T-helper 1 cell treated with Interleukin-12 subunit alpha and Interleukin-12 subunit beta and Interleukin-4 antibody, amounts not matched to agents 30 ng/mL and 1 ng/mL, for 36 hours (primary cell): ENCODE measurements around the gene TANGO6. TPM values are rescaled to one million over a fixed set of nuclear protein-coding genes. Genes with fewer than 3 reads are reported as not detected.

Experiments
- intact Hi-C: fragments of 100-400 bp; cut with micrococcal nuclease; formaldehyde crosslinking; loops from one replicate; pipeline ENCODE4 v1.15.1; 2024
- total RNA-seq: library from RNA; stranded (reverse); gene quantifications from 2 replicates; pipeline ENCODE4 v1.2.3, GENCODE V29; 2022

The TANGO6 gene
- total RNA-seq, 1 donor from 2014 or later: 24.7 TPM

DNA sequence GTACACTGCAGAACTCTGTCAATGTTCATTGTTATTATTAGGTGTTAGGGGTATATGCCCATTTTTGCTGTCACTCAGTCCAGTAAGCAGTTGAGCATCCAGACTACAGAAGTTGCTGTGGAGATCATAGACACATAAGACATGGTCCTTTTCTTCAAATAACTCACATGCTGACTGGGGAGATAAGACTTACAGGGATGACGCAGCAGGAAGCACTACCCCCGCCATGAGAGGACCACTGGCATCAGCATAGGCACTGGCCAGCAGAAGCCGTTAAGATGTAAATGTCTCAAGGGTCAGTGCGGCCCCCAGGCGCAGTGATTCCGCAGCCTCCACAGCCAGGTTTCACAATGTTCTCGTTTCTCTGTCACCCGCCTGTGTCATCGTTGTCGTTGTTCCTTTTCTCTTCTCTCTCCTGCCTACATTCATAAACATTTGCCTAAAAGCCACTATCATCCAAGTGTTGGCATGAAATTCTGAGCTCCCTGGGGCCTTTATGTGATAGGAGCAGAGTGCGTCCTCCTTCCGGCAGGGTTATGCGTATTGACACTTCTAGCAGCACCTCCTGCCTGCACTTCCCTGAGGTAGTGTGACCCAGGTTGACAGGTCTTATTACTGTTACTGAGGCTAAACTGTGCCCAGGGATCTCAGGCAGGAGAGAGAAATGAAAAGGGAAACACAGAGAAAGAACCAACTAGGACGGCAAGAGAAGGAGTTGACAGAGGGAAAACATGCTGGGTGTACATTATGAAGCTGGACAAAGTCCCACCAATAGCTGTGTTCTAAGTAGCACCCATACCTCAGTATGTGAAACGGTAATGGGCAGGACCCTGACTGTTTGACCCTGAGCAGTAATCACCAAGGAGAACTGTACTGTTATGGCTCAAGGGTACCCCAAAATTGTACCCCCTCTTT, 17.9 kb downstream of the TANGO6 start:
- intact Hi-C loops: no loop called here

DNA sequence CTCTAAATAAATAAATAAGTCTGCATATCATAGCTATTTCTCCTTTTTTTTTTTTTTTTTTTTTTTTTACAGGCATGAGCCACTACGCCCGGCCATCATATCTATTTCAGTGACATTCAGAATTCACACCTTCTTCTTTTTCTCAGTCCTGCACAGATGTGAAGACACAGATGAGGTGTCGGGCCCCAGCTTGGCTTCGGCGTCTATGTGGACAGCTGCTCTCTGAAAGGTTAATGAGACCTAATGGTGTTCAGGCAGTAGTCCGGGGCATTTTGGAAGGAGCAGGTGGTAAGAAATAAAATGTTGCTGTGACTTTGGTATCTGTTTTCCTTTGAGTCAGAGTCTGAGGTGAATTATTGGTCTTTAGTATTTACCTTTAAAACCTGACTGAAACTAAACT, 23.6 kb downstream of the TANGO6 start:
- intact Hi-C loops: no loop called here

DNA sequence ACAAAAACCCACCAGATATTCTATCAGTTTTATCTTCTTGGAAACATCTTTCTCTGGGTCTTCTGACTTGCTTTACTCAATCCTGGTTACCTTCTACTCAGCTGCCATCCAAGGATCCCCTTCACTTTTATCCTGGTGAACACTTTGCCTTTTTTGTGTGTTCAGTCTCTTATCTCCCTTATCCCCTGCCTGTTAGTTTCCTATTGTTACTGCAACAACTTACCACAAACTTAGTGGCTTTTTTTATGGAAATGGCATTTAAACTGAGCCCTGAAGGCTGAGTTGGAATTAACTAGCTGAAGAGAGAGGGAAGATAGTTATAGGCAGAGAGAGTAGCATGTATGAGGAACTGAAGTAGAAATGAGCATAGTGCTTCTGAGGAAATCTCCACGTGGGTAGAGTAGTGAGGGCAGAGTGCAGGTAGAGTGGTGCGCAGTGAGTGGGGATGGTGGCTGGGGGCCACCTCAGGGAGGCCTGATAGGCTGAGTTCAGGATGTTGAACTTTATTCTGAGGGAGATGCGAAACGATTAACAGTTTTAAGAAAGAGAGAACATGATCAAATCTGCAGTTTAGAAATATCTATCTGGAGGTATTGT, 26.3 kb downstream of the TANGO6 start:
- intact Hi-C loops: no loop called here

DNA sequence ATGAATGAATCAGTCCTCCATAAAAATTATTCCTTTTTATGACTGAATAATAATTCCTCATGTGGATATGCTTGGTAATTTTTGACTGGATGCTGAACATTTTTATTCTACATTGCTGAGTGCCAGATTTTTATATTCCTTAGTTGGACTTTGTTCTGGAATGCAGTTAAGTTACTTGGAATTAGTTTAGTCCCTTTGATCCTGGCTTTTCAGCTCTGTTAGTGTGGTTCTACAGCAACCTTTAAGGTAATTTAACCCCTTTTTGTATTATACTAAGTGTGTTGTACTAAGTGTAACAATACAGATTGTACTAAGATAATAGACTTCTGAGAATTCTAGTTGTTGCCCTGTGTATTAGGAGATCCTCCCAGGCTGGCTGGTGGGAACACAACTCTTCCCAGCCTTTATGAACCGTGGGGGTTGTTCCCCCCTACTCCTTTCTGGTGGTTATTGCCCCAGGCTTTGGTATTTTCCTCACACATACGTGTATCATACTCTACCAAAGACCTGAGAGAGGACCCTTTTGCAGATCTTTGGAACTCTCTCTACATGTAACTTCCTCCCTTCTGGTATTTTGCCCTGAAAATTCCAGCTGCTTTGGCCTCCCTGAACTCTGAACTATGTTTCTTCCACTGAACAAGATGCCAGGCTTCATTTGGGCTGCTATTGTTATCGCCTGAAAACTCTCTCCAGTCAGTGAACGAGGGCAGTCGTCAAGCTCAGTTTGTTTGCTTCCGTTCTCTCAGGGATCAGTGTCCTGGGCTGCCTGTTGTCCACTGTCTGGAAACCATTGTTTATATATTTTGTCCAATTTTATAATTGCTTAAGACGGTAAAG, 30.5 kb downstream of the TANGO6 start:
- intact Hi-C loops: no loop called here

DNA sequence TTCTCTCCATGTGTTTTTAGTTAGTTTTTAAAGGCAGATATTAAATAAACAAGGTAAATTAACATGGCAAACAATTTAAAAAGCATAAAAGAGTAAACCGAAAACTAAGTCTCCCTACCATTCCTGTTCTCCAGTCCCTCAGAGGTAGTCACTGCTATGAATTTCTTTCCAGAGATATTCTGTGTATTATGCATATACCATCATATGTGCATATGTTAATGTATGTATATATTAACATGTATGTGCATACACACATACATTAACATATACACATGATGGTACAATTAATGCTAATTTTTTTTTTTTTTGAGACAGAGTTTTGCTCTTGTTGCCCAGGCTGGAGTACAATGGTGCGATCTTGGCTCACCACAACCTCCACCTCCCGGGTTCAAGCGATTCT, 32.5 kb downstream of the TANGO6 start:
- intact Hi-C loops: no loop called here

DNA sequence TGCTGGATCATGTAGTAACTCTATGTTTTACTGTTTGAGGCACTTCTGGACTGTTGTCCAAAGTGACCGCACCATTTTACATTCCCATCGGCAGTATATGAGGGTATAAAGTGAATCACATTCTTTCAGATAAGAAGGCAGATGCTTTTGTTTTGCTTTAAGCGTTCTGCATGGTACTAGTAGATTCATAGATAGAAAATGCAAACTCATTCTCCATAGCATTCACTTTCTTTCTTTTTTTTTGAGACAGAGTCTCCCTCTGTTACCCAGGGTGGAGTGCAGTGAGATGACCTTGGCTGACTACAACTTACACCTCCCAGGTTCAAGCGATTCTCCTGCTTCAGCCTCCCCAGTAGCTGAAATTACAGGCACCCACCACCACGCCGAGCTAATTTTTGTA, 40.4 kb downstream of the TANGO6 start:
- intact Hi-C loops: no loop called here

DNA sequence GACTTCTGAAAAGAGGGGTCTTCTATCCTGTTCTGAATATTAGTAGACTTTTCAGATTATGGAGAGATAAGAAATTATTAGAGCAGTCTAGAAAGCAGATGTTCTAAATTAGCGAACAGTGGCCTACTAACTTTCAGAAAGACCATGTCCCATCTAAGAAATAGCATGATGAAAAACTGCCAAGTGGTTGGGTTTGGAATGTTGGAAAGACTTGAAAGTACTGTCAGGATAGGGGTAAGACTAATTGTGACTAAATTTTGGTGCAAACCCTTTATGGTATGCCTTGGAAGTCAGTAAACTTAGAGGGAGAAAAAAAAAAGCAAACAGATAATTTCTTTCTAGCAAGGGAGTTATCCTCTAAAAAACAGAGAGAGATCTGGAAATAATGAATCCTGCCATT, 41.1 kb downstream of the TANGO6 start:
- intact Hi-C loops: no loop called here

DNA sequence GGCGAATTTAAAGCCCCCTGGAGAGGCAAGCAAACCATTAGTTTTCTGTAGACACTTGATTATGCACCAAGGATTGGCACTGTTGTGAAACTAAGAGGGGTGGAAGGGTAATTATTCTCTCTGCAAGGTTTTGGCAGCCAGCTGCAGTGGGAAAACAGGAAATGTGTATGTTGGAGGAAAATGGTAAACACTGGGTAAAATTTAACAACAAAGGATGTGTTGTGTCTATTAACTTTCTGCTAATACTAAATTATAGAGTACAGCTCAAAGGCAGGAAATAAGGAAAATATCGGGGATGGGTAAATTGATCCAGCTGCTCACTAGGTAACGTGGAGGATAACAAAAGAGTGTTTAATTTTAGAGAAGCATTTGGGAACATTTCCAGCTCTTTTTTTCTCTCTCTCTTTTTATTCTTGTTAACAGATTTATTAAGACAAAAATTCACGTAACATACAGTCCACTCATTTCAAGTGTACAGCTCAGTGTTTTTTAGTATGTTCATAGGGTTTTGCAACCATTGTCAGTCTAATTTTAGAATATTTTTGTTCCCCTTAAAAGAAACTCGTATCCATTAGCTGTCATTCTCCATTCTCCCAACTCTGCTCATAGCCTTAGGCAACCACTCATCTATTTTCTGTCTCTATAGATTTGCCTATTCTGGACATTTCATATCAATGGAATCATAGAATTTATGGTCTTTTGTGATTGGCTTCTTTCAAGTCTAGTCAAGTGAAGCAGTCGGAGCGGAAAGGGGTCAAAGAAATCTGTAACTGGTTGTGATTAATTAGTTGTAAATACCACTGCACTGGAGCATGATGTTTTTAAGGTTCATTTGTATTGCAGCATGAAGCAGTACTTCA, 41.8 kb downstream of the TANGO6 start:
- intact Hi-C loops: no loop called here

DNA sequence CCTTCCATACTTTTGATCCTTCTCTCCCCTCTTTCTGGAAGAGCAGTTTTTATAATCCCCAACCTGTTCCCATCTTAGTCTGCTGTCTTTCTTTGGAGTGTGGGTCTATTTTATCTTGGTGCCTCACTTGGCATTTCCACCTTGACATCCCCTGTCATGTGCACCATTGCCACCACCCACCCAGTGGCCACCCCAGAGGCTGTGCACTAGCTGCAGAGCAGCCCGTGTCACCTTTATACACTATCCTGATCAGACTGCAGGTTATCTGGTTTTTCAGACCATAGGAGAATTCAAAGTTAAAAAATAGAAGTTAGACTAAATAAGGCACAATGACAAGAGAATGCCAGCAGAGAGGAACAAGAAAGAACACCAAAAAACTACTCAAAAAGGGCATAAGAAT, 43.8 kb downstream of the TANGO6 start:
- intact Hi-C loops: no loop called here

DNA sequence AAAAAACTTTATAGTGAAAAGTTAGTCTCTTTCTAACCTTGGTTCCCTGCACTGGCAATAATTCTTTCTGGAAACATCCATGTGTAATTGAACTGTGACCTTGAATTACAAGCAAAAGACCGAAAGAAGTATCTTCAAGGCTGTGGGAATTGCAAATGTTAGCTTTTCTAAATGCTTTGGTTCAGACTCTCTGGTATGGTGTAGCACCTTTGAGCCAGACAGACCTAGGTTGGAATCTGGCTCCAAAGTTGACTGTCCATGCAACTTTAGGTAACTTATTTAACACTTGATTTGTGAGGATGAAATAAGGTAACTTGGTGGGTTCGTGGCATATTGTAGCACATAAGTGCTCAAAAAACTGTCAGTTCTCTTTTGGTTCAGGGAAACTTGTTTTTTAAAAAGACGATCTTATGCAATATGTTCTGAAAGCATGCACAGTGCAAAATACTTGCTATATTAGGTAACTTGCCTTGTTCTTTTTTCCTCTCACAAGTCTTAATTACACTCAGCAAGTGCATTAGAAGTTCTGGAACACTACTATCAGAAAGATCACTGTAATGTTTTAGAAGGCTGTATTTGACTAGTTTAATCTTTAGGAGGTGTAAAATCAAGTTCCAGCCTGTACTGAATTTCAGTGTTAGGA, 46.3 kb downstream of the TANGO6 start:
- intact Hi-C loops: no loop called here

DNA sequence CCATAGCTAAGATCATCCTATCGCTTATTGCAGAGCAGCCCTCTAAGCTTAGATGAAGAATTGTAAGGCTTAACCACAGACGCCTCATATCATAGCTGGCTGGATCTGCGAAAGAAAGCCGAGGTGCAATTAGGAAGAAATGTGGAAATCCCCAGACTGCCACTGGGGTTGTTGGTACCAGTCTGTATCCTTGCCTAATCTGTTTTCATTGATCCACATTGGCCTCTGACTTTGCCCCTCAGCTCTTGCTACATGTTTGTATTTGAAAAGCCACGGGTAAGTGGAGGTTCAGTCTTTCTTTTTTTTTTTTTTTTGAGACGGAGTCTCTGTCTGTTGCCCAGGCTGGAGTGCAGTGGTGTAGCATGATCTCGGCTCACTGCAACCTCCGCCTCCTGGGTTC, 48.9 kb downstream of the TANGO6 start:
- intact Hi-C loops: no loop called here

DNA sequence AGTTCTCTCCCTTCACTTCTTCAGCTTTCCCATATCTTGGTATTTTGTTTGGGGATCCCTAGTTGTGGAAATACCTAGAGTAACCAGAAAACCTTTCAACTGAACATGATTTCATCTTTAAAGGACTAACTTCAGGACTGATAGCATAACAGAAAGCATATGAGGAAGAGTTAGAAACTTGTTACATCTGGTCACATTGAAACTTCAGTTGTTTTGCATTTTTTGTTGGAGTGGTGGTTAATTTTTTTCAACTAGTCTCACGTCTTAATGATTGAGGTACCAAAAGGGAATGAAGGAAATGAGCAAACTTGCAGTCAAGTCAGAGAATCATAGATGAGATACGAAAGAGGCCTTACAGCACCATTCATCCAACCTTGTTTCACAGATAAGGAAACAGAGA, 49.6 kb downstream of the TANGO6 start:
- intact Hi-C loops: no loop called here

DNA sequence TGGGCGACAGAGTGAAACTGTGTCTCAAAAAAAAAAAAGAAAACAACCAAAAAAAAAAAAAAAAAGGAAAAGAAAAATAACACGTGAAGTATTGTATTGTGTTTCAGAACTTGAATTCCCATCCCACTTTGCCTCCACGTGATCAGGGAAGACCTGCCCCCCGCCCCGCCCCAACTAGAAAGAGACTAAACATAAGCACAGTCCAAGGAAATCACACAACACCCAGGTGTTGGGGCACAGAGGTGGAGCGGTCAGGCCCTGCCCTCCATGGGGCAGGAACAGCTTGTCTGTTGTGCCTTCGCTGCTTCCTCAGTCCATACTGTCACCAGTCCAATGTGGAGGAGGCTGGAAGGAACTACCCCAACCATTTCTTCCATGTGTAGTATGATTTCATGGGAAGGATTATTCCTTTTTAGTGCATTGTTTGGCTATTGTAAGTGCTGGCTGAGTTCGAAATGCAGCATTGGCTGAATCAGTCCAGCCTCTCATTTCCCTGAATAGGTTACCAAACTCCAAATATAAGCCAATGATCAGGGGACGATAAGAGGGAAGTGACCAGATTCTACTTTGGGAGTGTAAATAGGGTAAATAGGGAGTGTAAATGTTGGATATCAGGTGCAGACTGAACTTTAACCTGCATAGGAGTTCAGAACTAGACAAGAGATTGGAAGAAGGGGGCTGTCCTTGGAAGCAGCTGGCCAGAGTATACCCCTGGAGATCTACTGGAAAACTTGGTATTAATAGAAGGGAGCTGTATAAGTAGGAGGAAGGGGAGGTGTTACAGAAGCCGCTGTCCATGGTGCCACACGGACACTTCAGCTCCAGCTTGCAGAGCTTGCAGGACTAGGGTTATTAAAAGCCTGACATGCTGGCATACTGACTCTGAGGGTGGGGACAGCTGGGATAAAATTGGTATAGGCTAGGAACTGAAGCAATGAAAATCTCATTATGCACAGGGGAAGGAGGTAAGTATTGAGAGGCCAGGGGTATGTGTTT, 50.7 kb downstream of the TANGO6 start:
- intact Hi-C loops: no loop called here

DNA sequence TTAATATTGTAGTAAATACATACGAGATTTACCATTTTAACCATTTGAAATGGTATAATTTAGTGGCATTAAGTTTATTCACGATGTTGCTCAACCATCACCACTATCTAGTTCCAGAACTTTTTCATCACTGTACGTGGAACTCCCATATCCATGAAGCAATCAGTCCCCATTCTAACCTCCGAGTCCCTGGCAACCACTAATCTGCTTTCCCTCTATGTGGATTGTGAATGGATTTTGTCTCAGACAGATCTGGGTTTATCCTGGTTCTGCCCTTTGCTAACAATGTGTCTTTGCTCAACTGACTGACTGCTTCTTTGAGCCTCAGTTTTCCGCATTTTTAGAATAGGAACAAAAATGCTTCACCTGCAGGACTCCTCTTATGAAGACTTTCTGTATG, 51.4 kb downstream of the TANGO6 start:
- intact Hi-C loops: no loop called here

DNA sequence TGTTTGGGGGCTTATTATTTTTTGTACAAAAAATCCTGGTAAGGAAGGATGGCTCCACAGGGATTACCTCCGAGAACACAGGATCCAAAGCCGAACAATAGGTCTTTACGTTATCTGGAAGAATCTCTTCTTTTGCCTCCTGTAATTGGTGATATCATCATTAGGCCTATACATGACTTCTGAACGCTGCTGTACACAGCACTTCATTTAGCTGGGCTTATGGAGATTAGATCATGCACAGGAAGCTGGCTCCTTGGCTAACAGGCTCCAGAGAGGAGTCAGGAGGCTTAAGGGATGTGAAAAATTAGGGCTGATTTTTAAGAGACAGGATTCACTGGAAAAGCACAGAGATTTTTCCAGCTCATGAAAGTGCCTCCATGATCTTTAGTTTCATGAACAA, 54.7 kb downstream of the TANGO6 start:
- intact Hi-C loops: no loop called here

DNA sequence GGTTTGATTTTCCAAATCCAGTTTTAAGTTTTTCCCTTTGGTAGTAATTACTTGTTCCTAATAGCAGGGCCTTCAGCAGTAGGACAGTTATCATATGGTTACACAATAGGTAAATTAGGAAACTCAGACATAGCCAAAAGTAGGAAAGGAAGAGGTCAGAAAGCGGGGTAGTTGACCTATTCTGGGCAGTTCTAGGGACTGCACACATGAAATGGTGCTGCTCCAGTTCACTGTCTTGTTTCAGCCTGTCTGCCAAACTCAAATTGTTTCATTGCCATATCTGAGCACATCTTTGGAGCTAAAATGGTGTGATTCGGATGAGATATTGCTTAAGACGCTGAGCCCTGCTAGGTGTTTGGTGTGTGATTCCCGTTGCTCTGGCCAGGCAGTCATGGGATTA, 56.7 kb downstream of the TANGO6 start:
- intact Hi-C loops: loop anchor here (5.0 kb wide), 1 partner anchor 207 kb away; the partner anchor contains the start of gene HAS3

DNA sequence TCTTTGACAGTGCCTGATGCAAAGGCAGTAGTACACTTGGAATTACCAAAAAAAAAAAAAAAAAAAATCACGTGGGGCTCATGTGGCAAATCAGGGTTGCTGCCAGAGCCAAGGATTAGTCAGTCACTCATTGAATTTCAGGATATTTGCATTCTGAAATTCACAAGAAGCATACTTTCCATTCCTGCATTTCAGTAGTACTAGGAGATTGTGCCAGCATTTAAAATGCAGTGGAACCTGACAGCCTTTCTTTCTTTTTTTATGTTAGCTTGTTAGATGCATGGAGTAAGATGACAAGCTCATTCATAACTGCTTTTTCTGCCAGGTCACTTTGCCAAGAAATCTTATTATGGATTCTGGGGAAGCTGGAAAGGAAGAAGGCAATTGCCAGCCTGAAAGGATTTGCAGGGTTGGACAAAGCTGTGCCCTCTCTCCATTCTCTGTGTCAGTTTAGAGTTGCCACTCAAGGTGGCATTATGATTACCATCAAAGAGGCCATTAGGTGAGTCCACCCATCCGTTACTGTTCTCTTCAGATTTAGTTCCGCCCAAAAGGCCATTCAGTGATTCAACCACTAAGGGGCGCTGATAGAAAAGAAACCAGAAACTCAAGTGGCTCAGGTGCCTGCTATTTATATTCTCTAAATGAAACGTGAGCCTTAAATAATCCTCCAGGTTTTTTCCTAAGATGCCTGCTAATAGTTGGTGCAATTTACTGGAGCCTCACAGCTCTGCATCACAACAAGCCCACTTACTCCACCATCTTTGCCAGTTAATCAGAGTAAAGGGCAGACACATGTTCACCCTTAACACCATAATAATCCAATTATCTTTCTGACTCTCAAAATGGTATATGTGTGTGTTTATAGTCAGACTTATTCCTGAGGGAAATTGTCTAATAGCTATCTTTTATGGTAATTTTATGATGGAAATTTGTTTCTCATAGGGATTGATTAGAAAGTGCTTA, 59.0 kb downstream of the TANGO6 start:
- intact Hi-C loops: loop anchor here (1.0 to 5.0 kb wide), 2 partner anchors 205 to 222 kb away; partner anchors contain the start of gene HAS3

DNA sequence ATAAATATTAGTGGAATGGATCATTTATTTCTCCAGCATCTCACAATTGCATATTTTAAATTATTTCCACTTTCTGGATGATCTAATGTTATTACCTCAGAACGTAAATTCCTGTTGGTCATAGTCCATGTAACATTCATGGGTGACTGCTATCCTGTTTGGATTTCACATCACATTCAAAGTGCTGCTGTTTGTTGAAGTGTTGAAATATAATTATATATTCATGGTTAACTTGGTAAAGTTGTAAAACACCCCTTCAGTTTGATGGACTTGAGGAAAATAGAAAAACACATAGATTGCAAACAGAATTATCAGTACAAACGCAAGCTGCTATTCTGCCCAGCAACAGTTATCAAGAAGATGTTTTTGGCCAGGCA, 59.6 kb downstream of the TANGO6 start:
- intact Hi-C loops: loop anchor here (1.0 to 5.0 kb wide), 2 partner anchors 204 to 221 kb away; partner anchors contain the start of gene HAS3
